Measurements from ENCODE around the gene SND1. TPM values are rescaled to one million over a fixed set of nuclear protein-coding genes. Genes with fewer than 3 reads are reported as not detected.

SND1 gene
- total RNA-seq, 6 experiments from 2014 or later: 217 to 259 (median 247) TPM

DNA sequence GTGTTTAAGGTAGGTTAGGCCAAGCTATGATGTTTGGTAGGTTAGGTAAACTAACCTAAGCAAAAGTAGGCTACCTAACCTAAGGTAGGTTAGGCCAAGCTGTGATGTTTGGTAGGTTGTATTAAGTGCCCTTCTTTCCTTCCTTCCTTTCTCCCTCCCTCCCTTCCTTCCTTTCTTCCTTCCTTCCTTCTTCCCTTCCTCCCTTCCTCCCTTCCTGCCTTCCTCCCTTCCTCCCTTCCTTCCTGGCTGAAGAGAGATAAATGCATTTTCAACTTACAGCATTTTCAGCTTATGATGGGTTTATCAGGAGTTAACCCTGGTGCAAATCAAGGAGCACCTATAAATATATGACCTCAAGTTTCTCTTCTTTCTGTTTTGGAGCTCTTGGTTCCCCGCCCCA lies 56.2 kb downstream of the SND1 start:
- TF ChIP-seq, protein P1, sequence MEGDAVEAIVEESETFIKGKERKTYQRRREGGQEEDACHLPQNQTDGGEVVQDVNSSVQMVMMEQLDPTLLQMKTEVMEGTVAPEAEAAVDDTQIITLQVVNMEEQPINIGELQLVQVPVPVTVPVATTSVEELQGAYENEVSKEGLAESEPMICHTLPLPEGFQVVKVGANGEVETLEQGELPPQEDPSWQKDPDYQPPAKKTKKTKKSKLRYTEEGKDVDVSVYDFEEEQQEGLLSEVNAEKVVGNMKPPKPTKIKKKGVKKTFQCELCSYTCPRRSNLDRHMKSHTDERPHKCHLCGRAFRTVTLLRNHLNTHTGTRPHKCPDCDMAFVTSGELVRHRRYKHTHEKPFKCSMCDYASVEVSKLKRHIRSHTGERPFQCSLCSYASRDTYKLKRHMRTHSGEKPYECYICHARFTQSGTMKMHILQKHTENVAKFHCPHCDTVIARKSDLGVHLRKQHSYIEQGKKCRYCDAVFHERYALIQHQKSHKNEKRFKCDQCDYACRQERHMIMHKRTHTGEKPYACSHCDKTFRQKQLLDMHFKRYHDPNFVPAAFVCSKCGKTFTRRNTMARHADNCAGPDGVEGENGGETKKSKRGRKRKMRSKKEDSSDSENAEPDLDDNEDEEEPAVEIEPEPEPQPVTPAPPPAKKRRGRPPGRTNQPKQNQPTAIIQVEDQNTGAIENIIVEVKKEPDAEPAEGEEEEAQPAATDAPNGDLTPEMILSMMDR (IDR thresholded peaks at IDR 0.05): no peak
- Mint-ChIP-seq H3K4me3 (no peak overlapping the region), H3K4me1 (ENCODE audit: low read depth) (peaks cover 35% of the 10 kb centered on the region), H3K36me3 (ENCODE audit: low read depth) (peaks cover 67% of the 10 kb centered on the region), H3K9me3 (peaks cover 17% of the 10 kb centered on the region), H3K27me3 (ENCODE audit: insufficient read depth) (no peaks in the 10 kb centered on the region), H3K27ac (peak overlapping the region; percentile 86)
- no peak for DNase-seq

DNA sequence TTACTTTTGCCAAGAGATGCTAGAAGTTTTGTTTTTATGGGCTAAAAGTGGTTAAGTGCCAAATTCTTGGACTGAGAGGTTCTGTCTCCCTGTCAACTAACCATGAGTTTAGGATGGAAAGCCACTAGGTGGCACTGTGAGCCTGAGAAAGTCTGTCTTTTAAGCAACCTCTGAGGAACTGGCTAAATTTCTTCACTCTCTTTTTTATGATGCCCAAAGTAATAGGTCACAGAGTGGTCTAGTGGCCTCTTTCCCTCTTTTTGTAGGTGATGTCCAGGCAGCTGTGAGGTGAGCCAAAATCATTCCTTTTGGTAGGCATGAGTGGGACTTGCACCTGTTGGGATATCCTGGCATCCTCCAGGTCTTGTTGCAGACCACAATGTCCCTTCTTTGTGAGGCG lies 56.8 kb downstream of the SND1 start:
- peak; percentile 85 for DNase-seq

DNA sequence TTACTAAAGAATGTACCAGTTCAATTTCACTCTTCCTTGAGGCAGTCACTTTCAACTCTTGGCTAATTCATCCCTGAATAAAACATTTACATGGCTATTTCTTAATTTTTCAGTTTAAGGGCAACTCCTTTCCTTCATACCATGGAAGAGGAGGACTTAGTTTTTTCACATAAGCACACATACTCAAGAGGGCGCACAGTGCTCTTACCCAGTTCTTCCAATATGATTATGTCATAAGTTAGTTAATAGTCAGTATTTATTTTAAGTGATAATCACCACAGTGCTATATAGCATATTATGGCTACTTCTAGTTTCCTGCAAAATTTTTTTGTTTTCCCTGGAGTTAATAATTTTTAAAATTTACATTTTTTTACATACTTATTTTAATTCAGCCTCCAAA lies 58.6 kb downstream of the SND1 start:
- H3K4me1 Mint-ChIP-seq (ENCODE audit: low read depth): peaks cover 38% of the 10 kb centered on the region
- peaks cover 17% of the 10 kb centered on the region for H3K9me3 Mint-ChIP-seq
- no peak overlapping the region for H3K4me3 Mint-ChIP-seq
- TF ChIP-seq, protein P1 (IDR thresholded peaks at IDR 0.05): no peak
- H3K36me3 Mint-ChIP-seq (ENCODE audit: low read depth): peaks cover 75% of the 10 kb centered on the region
- H3K27ac Mint-ChIP-seq: no peak overlapping the region
- DNase-seq: no peak
- no peaks in the 10 kb centered on the region for H3K27me3 Mint-ChIP-seq (ENCODE audit: insufficient read depth)

More for the DNA sequence above, 56.8 kb downstream of the SND1 start:
- TF ChIP-seq, protein P1 (IDR thresholded peaks at IDR 0.05): peak; percentile 94
- H3K27me3 Mint-ChIP-seq (ENCODE audit: insufficient read depth): no peaks in the 10 kb centered on the region
- H3K36me3 Mint-ChIP-seq (ENCODE audit: low read depth): peaks cover 67% of the 10 kb centered on the region
- no peak overlapping the region for H3K4me3 Mint-ChIP-seq
- peaks cover 17% of the 10 kb centered on the region for H3K9me3 Mint-ChIP-seq
- peaks cover 35% of the 10 kb centered on the region for H3K4me1 Mint-ChIP-seq (ENCODE audit: low read depth)
- H3K27ac Mint-ChIP-seq: peak overlapping the region; percentile 86

DNA sequence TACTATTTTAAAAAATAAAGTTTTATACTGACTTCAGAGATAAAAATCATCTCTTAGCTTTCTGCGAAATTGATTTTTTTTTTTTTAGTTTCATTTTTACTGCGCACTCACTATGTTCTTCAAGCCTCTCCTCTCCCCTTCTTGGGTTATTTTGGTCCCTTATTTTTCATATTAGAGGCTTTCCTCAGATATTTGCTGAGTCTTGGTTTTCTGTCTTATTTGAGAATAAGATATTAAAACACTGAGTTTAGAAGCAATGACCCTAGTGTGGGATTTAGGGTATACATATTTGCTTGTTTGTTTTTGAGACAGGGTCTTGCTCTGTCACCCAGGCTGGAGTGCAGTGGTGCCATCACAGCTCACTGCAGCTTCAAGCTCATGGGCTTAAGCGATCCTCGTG lies 59.9 kb downstream of the SND1 start:
- Mint-ChIP-seq H3K27me3 (ENCODE audit: insufficient read depth) (no peaks in the 10 kb centered on the region), H3K4me1 (ENCODE audit: low read depth) (peaks cover 43% of the 10 kb centered on the region), H3K9me3 (peaks cover 17% of the 10 kb centered on the region)

DNA sequence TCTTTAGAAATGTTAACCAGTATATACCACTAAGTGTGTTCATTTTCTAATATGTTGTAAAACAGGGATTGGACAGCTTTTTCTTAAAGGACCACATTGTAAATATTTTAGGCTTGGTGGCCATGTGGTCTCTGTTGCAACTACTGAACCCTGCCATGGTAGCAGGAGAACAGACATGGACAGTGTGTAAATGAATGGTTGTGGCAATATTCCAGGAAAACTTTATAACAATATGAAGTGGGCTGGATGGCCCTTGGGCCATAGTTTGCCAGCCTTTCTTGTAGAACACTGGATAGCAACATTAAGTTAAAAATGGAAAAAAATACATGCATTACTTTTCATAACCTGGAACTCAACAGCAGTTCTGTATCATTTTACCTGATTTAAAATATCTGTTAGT lies 61.0 kb downstream of the SND1 start:
- Mint-ChIP-seq H3K36me3 (ENCODE audit: low read depth) (peaks cover 69% of the 10 kb centered on the region), H3K4me3 (no peak overlapping the region), H3K4me1 (ENCODE audit: low read depth) (peaks cover 33% of the 10 kb centered on the region), H3K27me3 (ENCODE audit: insufficient read depth) (no peaks in the 10 kb centered on the region), H3K27ac (no peak overlapping the region), H3K9me3 (peaks cover 17% of the 10 kb centered on the region)
- TF ChIP-seq, protein P1 (IDR thresholded peaks at IDR 0.05): no peak
- DNase-seq: no peak

More for the DNA sequence above, 59.9 kb downstream of the SND1 start:
- Mint-ChIP-seq H3K27ac (no peak overlapping the region), H3K4me3 (no peak overlapping the region), H3K36me3 (ENCODE audit: low read depth) (peaks cover 70% of the 10 kb centered on the region)
- TF ChIP-seq, protein P1 (IDR thresholded peaks at IDR 0.05): no peak
- no peak for DNase-seq

DNA sequence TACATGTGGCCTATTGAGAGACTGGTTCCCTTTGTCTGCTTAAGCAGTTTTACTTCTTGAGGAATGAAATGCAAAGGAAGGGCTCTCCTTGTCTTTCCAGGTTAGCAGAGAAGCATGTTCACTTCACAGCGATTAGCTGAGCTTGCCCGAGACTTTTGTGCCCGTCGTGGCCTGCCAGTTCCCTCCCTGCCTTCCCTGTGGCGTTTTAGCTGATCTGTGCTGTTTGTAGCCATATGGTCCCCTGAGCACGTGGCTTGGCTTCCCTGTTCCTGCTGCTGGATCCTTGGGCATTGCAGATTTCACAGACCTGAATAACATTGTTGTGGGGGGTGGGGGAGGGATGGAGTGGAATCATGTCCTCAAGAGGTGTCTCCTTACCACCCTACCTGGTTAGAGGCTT lies 61.8 kb downstream of the SND1 start:
- peaks cover 64% of the 10 kb centered on the region for H3K36me3 Mint-ChIP-seq (ENCODE audit: low read depth)
- no peak for DNase-seq
- no peak overlapping the region for H3K4me3 Mint-ChIP-seq
- H3K27me3 Mint-ChIP-seq (ENCODE audit: insufficient read depth): no peaks in the 10 kb centered on the region
- H3K4me1 Mint-ChIP-seq (ENCODE audit: low read depth): peaks cover 25% of the 10 kb centered on the region
- TF ChIP-seq, protein P1 (IDR thresholded peaks at IDR 0.05): no peak
- no peak overlapping the region for H3K27ac Mint-ChIP-seq
- peaks cover 17% of the 10 kb centered on the region for H3K9me3 Mint-ChIP-seq
